HG03520 (cell line): Measurements from ENCODE around the gene YY1AP1.
"Not testable (repeated sequence)": the region's sequence is repeated elsewhere in the genome, so short reads cannot be mapped to it uniquely, and the experiment has no call there.

ENCODE experiments used
- ATAC-seq: cut with Tn5 transposase; IDR thresholded peaks from one replicate; pipeline ENCODE4 v1.9.1; 2021; ENCODE audit warnings: mild to moderate bottlenecking, moderate library complexity; ENCODE audit not compliant: unreplicated experiment

The YY1AP1 gene

DNA sequence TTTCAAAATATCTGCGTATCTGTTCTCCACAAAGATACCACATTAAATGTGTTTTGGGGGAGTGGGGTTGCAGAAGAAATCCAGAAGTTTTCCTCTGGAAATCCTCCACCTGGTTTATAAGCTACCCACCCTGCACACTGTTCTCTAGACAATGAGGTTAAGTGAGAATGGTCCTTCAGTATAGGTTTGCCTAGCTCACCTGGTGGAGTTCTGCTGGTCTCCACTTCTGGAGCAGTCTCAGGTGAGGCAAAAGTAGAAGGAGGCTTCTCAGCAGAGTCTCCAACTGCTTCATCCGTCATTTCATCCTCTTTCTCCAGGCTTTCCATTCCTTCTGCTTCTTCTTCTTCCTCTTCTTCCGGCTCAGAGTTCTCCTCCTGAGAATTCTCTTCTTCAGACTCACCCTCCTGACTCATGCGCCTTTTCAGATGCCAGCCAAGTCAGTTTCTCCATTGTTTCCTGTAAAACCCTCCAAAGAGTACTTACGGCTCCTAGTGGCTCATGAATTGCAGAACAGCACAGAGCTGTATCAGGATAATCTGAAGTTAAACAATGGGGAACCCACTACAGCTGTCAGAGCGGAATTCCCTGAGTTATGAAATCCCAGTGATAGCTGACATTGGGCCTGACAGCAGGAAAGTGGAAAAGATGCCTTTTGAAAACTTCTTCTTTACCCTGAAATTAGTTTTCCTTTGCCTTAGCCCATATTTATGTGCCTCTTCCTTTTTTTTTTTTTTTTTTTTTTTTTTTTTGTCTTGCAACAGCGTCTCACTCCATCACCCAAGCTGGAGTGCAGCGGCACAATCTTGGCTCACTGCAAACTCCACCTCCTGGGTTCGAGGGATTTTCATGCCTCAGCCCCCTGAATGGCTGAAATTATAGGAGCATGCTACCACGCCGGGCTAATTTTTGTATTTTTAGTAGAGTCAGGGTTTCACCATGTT, 40.1 kb downstream of the YY1AP1 start:
- ATAC-seq = no peak

DNA sequence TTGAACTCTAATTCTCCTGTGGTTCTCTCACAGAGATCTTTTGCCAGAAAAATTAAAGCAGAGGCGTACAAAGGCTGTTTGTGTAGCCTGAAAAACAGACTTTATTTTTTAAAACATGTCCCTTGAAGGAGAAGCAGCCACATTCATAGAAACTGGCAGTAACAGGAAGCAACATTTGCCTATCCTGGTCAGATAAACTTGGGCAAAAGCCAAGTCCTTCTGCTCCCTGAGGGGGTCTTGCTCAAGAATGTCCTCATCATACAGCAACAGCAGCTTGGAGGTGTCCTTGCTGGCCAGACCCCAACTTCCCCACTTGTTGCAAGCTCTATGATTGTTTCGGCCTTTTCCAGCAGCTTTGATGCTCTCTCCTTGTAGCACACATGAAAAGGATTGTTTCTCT, 42.3 kb downstream of the YY1AP1 start:
- no peak for ATAC-seq

DNA sequence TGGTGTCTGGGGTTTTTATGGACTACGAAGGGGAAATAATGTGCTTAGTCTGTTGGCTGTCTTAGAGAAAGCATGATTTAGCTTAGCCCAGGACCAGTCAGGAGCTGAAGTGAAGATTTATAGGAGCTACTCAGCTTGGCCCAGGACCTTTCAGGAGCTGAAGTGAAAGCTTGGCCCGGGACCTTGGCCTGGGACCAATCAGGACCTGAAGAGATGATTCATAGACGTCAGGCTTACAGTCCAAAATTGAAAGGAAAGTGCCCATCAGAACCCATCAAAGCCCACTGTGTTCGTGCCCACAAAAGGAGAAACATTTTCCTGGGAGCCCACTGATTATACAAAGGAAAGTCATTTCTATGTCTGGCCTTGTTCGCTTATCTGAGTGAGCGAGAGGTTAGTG, 42.9 kb downstream of the YY1AP1 start:
- ATAC-seq = no peak

DNA sequence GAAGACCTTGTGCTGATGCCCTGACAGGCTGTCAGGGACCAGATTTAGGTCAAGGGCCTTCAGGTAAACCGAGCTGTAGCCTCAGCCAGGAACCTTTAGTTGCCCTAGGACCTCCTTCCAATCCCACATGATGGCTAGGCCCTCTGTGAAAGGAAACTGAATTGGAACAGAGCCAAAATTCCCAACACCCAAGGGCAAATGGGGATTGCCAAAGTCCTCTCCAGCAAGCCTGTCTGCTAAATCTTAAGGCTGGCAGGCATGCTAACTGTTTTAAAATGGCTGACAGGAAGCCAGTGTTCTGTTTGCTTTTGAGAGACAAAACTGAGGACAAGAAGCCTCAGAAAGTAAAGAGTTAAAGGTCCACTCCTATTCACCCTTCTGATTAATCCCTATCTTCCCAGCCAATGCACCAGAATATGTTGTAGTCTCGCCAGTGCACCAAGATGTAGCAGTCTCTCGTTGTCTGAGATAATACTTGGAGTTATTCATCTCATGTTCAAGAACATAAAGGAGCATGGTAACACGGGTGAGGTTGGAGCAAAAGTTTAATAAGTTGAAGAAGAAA, 43.5 kb downstream of the YY1AP1 start:
- ATAC-seq = no peak

DNA sequence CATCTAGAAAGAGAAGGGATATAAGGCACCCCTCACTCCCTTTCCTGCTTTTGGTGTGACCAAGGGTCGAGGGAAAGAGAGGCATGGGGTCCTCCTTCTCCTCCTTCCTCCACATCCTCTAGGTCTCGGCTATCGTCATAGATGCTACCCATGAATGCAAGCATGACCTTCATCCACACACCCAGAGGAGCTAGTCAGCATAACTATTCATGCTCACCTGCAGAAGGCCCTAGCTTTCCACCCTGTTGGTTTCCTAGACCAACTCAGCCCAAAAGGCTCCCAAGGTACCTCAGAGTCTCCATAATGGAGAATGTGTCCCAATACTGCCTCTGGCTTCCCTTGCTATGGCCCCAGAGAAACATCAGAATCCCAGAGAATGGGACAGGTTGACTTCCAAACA, 45.3 kb downstream of the YY1AP1 start:
- no peak for ATAC-seq

DNA sequence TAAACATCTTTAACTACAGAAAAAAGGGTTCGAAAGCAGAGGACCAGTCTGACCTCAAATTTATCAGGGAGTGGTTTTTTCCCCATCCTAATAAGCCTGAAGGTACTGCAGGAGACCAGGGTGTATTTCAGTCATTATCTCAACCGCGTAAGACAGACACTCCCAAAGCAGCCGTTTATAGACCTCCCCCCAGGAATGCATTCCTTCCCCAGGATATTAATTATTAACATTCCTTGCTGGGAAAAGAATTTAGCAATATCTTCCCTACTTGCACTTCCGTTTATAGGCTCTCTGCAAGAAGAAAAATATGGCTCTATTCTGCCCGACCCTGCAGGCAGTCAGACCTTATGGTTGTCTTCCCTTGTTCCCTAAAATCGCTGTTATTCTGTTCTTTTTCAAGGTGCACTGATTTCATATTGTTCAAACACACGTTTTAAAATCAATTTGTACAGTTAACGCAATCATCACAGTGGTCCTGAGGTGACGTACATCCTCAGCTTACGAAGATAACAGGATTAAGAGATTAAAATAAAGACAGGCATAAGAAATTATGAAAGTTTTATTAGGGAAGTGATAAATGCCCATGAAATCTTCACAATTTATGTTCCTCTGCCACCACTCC, 45.9 kb downstream of the YY1AP1 start:
- ATAC-seq = not testable (repeated sequence)

DNA sequence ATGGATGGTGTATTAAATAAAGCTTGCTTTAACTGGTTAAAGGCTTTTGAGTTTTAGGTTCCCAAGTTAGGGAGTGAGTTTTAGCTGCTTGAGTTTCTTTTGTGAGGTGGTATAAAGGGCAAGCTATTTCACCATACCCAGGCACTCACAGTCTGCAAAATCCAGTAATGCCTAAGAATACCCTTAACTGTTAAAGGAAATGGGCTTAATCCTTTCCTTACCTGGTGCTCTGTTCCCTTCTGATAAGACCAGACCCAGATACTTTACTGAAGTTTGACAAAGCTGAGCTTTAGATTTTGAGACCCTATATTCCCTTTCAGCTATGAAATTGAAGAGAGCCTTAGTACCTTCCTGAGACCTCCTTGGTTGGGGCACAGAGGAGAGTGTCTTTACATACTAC, 48.2 kb downstream of the YY1AP1 start:
- no peak for ATAC-seq

DNA sequence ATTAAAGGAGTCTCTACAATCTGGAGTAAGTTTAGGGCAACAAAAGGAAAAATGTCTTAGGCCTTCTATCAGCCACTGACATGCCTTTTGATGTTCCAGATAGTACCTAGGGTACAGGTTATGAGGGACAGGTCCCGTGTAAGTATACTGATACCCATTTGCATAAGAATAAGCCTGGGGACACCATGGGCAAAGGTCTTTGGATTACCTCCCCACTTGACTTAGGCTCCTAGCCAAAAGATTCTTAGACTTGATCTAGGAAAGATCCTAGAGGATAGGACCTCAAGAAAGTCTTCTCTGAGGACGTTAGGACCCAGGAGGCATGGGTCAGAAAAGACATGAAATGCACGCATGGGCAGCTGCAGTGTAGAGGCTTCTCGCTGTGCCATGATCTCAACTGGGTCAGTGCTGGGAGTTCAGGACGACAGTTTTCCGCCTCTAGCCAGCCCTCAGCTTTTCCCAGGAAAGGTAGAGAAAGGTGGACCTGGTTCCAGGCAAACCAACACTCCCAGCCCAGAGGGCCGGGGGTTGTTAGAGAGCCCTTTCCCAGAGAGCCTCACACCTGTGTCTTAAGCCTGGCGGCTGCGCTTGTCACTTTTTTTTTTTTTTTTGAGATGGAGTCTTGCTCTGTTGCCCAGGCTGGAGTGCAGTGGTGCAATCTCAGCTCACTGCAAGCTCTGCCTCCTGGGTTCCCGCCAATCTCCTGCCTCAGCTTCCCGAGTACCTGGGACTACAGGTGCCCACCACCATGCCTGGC, 52.0 kb downstream of the YY1AP1 start:
- no peak for ATAC-seq

DNA sequence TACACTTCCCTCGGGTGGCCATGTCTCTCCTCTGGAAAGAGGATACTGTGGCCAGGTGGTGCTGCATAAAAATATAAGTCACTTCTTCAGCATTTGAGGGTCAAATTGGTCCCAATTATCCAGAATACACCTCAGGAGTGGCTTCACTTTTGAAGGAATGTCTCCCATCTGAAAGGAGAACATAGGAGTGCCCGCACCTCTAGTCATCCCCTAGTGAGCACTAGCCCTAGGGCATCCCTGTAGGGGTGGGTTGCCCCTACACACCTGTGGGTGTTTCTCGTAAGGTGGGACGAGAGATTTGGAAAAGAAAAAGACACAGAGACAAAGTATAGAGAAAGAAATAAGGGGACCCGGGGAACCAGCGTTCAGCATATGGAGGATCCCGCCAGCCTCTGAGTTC, 62.1 kb downstream of the YY1AP1 start:
- ATAC-seq = not testable (repeated sequence)

DNA sequence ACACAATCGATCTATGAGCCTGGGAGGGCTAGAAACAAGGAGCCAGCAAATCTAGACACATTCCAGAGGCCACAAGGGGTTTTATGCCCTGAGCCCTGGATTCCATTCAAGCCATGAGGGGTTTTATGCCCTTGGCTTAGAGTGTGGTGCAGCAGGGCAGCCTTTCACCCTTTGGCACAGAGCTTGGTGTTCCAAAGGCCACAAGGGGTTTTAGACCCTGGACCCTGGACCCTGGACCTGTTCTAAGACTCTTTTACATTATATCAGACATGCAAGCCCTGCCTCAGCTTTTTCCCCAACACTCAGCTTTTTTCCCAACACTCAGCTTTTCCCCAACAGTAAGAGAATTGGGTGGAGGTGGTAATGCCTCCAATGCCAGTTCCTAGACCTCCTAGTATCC, 65.2 kb downstream of the YY1AP1 start:
- ATAC-seq = no peak

DNA sequence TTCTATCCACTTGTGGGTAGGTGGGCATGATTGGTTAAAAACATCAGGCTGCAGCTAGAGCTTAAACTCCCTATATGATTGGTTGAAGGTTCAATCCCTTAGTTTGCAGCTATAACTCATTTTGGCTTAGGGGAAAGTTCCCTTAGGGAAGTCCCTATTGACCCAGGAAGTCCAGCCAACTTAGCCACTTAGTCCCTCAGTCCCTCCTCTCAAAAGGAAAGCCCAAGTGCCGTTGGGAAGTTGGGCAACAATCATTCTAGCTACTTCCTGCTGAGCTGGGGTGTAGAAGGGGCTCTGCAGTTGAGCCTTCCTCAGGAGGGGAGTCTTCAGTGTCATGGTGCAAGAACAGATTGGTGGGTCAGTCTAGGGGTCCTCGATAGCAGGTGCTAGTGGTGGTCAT, 66.4 kb downstream of the YY1AP1 start:
- ATAC-seq = no peak

DNA sequence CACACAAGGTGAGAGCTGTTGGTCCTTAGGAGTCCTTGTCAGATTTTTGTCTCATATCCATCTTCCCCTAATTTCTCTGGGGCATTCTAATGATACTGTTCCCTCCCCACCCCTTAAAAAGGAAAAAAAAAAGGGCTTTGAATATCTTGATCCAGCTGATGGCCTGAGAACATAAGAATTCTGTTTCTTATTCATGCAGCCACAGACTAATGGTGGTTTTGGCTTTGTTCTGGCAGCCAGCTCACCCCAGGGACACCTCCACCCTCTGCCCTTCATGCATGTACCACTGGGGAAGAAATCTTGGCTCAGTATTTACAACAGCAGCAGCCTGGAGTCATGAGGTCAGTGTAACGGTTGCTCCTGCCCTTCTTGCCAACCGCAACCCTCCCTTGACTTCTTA, 75.3 kb downstream of the YY1AP1 start:
- ATAC-seq = not testable (repeated sequence)

DNA sequence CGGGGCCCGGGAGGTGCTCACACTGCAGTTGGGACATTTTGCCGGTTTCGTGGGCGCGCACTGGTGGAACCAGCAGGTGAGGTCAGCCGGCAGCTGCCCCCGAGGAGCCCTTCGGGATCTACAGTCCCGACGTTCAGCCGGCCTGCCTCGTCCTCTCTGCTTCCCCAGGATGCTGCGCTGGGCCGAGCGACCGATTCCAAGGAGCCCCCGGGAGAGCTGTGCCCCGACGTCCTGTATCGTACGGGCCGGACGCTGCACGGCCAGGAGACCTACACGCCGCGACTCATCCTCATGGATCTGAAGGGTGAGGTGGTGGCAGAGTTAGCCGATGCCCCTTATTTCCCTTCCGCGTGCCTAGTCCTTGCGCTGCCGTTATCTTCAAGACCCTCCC, 78.3 kb downstream of the YY1AP1 start:
- ATAC-seq = peak; percentile 27

DNA sequence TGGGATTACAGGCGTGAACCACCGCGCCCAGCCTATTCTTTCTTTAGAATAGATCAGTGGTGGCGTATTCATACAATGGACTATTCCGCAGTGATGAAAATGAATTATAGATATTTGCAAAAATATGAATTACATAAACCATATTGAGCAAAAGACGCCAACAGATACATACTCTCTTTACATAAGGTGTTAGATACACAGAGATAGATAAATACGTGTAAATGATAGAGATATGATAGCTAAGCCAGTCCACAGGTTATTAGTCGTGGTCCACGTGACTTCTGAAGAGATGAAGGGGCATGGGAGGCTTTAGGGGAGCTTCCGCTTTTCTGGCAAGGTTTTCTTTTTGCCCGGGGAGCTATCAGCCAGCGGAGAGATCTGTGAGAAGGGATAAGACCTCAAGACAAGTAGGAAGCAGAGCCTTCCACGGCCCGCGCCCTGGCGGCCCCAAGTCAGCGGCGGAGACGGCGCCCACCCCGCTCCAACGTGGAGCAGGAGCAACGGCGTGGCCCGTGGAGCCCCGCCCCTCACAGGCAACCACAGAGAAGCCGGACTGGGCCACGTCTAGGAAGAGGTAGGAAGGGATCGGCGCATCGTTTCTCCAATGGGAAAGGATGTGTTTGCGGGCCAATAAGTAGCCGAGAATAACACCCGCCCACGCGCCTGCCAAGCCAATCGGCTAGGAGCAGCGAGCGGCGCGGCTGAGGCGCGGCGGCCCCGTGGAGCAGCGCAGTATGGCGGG, 78.9 kb downstream of the YY1AP1 start, which contains the start of gene MSTO1:
Gene MSTO1, plus strand, starts transcription at position 704 of the 742 bp plus-strand sequence. Its CDS starts 31 bp downstream, at position 735.
- ATAC-seq = peak; percentile 90
